Neural progenitor cell (in vitro differentiated cells): ENCODE measurements around the gene PUS3. TPM values are rescaled to one million over a fixed set of nuclear protein-coding genes. Genes with fewer than 3 reads are reported as not detected.

Experiments
- DNase-seq: peaks from one replicate; pipeline ENCODE4 v3.0.0-alpha.2; 2016; ENCODE audit warnings: low spot score
- H2AFZ ChIP-seq: fragments of 200-600 bp; sonication (generic); replicated peaks from 2 replicates; pipeline ENCODE4 v1.6.1; 2016; ENCODE audit warnings: antibody characterized with exemption
- H3F3A ChIP-seq: fragments of 200-600 bp; sonication (generic); 2 replicates; pipeline ENCODE4 v1.6.1; 2016; ENCODE audit warnings: antibody characterized with exemption, low read depth
- H3K27ac ChIP-seq: fragments of 200-600 bp; sonication (generic); 2 replicates; pipeline ENCODE4 v1.5.1; 2016; ENCODE audit warnings: mild to moderate bottlenecking
- H3K27me3 ChIP-seq: fragments of 200-600 bp; sonication (generic); 2 replicates; pipeline ENCODE4 v1.6.1; 2016; ENCODE audit warnings: mild to moderate bottlenecking, moderate library complexity
- H3K36me3 ChIP-seq: fragments of 200-600 bp; sonication (generic); 2 replicates; pipeline ENCODE4 v1.5.1; 2016
- H3K4me1 ChIP-seq: fragments of 200-600 bp; sonication (generic); 2 replicates; pipeline ENCODE4 v1.6.1; 2016; ENCODE audit warnings: mixed run types
- H3K4me2 ChIP-seq: fragments of 200-600 bp; sonication (generic); 2 replicates; pipeline ENCODE4 v1.6.1; 2016
- H3K4me3 ChIP-seq: fragments of 200-600 bp; sonication (generic); 2 replicates; pipeline ENCODE4 v1.5.1; 2016
- H3K79me2 ChIP-seq: fragments of 200-600 bp; sonication (generic); 2 replicates; pipeline ENCODE4 v1.6.1; 2016; ENCODE audit warnings: low read depth
- H3K9ac ChIP-seq: fragments of 200-600 bp; sonication (generic); 2 replicates; pipeline ENCODE4 v1.6.1; 2016
- H3K9me3 ChIP-seq: fragments of 200-600 bp; sonication (generic); 2 replicates; pipeline ENCODE4 v1.5.1; 2016; ENCODE audit warnings: low read depth
- H4K20me1 ChIP-seq: fragments of 200-600 bp; sonication (generic); 2 replicates; pipeline ENCODE4 v1.6.1; 2016; ENCODE audit warnings: low read depth
- H3K27ac Mint-ChIP-seq: 3 replicates; pipeline ENCODE4 v1.8.0; 2021; ENCODE audit warnings: mixed read lengths
- H3K27me3 Mint-ChIP-seq: 2 replicates; pipeline ENCODE4 v1.8.0; 2022; ENCODE audit warnings: low read depth, mild to moderate bottlenecking, inconsistent platforms, moderate library complexity, mixed read lengths; ENCODE audit not compliant: insufficient read depth
- H3K36me3 Mint-ChIP-seq: 3 replicates; pipeline ENCODE4 v1.8.0; 2021; ENCODE audit warnings: mixed read lengths
- H3K4me1 Mint-ChIP-seq: 3 replicates; pipeline ENCODE4 v1.8.0; 2021; ENCODE audit warnings: mixed read lengths
- H3K4me3 Mint-ChIP-seq: 3 replicates; pipeline ENCODE4 v1.8.0; 2021; ENCODE audit warnings: mild to moderate bottlenecking, moderate library complexity, mixed read lengths
- H3K9me3 Mint-ChIP-seq: 3 replicates; pipeline ENCODE4 v1.8.0; 2020; ENCODE audit warnings: mixed read lengths
- EZH2 ChIP-seq: fragments of 200-600 bp; sonication (generic); IDR thresholded peaks from 2 replicates; pipeline ENCODE4 v1.6.1; 2017; ENCODE audit warnings: antibody characterized with exemption, mild to moderate bottlenecking, moderate library complexity
- EZH2phosphoT487 ChIP-seq: fragments of 200-600 bp; sonication (generic); IDR thresholded peaks from 2 replicates; pipeline ENCODE4 v1.6.1; 2017; ENCODE audit warnings: antibody characterized with exemption
- total RNA-seq: library from RNA; depleted of rRNA; stranded (reverse); fragments of >200 nt; gene quantifications from 2 replicates; pipeline ENCODE4 v1.2.3, GENCODE V29; 2015; ENCODE audit warnings: low replicate concordance
- TF ChIP-seq, protein P1 (sequence below): fragments of 200-600 bp; sonication (generic); IDR thresholded peaks from 2 replicates; pipeline ENCODE4 v1.5.1; 2017; ENCODE audit warnings: antibody characterized with exemption, mild to moderate bottlenecking

The PUS3 gene
- total RNA-seq, 1 donor from 2014 or later = 22.1 TPM

DNA sequence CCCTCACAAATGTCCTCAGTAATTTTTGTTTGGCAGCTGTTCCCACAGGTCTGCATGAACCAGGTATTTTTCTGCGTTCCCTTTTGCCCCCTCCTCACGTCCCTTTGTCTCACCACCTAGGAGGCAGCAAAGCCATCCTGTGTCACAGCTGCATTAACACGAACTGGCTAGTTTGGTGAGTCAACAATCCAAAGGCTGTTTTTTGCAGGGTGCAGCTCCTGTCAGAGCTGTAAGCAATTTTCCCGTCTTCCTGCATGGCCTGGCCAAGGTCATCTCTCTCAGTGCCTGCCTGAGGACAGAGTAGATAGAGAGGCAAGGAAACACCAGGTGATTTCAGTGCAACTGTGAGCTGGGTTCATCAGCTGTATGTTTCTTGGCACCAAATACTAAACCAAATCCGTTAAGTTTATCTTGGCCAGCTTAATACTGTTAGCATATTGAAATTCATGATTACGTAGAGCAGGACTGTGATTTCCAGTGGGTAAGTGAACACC lies 22.3 kb upstream of the PUS3 start:
- H2AFZ ChIP-seq = peak overlapping the region; percentile 63
- Mint-ChIP-seq H3K27ac (no peak overlapping the region), H3K4me3 (no peak overlapping the region), H3K4me1 (peaks cover 15% of the 10 kb centered on the region), H3K36me3 (no peaks in the 10 kb centered on the region), H3K9me3 (no peaks in the 10 kb centered on the region), H3K27me3 (no peaks in the 10 kb centered on the region)
- no peak overlapping the region for H3K9ac ChIP-seq
- no peak overlapping the region for H3K27ac ChIP-seq
- no peaks in the 10 kb centered on the region for H3K27me3 ChIP-seq
- TF ChIP-seq EZH2 (no peak), EZH2phosphoT487 (no peak)
- TF ChIP-seq, protein P1, sequence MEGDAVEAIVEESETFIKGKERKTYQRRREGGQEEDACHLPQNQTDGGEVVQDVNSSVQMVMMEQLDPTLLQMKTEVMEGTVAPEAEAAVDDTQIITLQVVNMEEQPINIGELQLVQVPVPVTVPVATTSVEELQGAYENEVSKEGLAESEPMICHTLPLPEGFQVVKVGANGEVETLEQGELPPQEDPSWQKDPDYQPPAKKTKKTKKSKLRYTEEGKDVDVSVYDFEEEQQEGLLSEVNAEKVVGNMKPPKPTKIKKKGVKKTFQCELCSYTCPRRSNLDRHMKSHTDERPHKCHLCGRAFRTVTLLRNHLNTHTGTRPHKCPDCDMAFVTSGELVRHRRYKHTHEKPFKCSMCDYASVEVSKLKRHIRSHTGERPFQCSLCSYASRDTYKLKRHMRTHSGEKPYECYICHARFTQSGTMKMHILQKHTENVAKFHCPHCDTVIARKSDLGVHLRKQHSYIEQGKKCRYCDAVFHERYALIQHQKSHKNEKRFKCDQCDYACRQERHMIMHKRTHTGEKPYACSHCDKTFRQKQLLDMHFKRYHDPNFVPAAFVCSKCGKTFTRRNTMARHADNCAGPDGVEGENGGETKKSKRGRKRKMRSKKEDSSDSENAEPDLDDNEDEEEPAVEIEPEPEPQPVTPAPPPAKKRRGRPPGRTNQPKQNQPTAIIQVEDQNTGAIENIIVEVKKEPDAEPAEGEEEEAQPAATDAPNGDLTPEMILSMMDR = no peak
- H3K36me3 ChIP-seq = no peaks in the 10 kb centered on the region
- peaks cover 8% of the 10 kb centered on the region for H3K4me1 ChIP-seq
- no peaks in the 10 kb centered on the region for H3K79me2 ChIP-seq
- H3K4me3 ChIP-seq = no peak overlapping the region
- H4K20me1 ChIP-seq = no peaks in the 10 kb centered on the region
- no peaks in the 10 kb centered on the region for H3K9me3 ChIP-seq
- no peak overlapping the region for H3K4me2 ChIP-seq
- no peak for DNase-seq
- no peaks in the 10 kb centered on the region for H3F3A ChIP-seq

- H4K20me1 ChIP-seq = no peaks in the 10 kb centered on the region
- peaks cover 15% of the 10 kb centered on the region for H3K4me1 Mint-ChIP-seq
- H3K27ac Mint-ChIP-seq = no peak overlapping the region
- no peak overlapping the region for H3K4me3 Mint-ChIP-seq
- no peak overlapping the region for H3K27ac ChIP-seq
- no peaks in the 10 kb centered on the region for H3K27me3 ChIP-seq
- H3K4me3 ChIP-seq = no peak overlapping the region
- H3K4me2 ChIP-seq = no peak overlapping the region
- no peaks in the 10 kb centered on the region for H3K27me3 Mint-ChIP-seq
- H3K4me1 ChIP-seq = peaks cover 8% of the 10 kb centered on the region
- H3K9me3 Mint-ChIP-seq = no peaks in the 10 kb centered on the region
- no peaks in the 10 kb centered on the region for H3K79me2 ChIP-seq
- no peaks in the 10 kb centered on the region for H3K36me3 Mint-ChIP-seq
- TF ChIP-seq EZH2phosphoT487 = no peak
- TF ChIP-seq, protein P1 = no peak
- TF ChIP-seq EZH2 = no peak
- H2AFZ ChIP-seq = no peak overlapping the region
- DNase-seq = no peak
- H3K9ac ChIP-seq = no peak overlapping the region
- H3K36me3 ChIP-seq = no peaks in the 10 kb centered on the region
- H3F3A ChIP-seq = no peaks in the 10 kb centered on the region
- no peaks in the 10 kb centered on the region for H3K9me3 ChIP-seq
Measured at GRCh38 chr11:125924384-125925007, 21.5 kb upstream of the PUS3 start.

- H3K9me3 ChIP-seq = no peaks in the 10 kb centered on the region
- Mint-ChIP-seq H3K9me3 (no peaks in the 10 kb centered on the region), H3K4me1 (peaks cover 15% of the 10 kb centered on the region), H3K36me3 (no peaks in the 10 kb centered on the region), H3K4me3 (no peak overlapping the region), H3K27ac (no peak overlapping the region), H3K27me3 (no peaks in the 10 kb centered on the region)
- no peak overlapping the region for H3K4me2 ChIP-seq
- H3F3A ChIP-seq = no peaks in the 10 kb centered on the region
- no peaks in the 10 kb centered on the region for H3K36me3 ChIP-seq
- no peak overlapping the region for H3K27ac ChIP-seq
- DNase-seq = no peak
- H3K4me1 ChIP-seq = peaks cover 8% of the 10 kb centered on the region
- H3K9ac ChIP-seq = no peak overlapping the region
- TF ChIP-seq, protein P1 = no peak
- no peak for TF ChIP-seq EZH2
- no peak for TF ChIP-seq EZH2phosphoT487
- no peaks in the 10 kb centered on the region for H4K20me1 ChIP-seq
- no peak overlapping the region for H2AFZ ChIP-seq
- no peak overlapping the region for H3K4me3 ChIP-seq
- no peaks in the 10 kb centered on the region for H3K27me3 ChIP-seq
- no peaks in the 10 kb centered on the region for H3K79me2 ChIP-seq
Measured at GRCh38 chr11:125923633-125924032, 20.6 kb upstream of the PUS3 start.
